ENCODE results near the gene HUWE1.

Gene HUWE1

DNA sequence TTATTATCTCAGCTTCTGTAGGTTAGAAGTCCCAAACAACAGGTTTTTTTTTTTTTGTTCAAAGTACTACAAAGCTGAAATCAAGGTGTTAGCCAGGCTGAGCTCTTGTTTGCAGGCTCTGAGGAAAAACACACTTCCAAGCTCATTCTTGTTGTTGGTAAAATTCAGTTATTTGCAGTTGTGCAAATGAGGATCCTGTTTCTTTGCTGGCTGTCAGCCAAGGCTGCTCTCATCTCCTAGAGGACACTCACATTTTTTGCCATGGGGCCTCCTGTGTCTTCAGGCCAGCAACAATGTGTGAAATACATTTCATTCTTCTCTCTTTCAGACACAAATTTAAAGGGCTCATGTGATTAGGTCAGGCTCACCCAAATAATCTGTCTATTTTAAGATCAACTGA, 192.1 kb downstream of the HUWE1 start:
- no peak for DNase-seq

DNA sequence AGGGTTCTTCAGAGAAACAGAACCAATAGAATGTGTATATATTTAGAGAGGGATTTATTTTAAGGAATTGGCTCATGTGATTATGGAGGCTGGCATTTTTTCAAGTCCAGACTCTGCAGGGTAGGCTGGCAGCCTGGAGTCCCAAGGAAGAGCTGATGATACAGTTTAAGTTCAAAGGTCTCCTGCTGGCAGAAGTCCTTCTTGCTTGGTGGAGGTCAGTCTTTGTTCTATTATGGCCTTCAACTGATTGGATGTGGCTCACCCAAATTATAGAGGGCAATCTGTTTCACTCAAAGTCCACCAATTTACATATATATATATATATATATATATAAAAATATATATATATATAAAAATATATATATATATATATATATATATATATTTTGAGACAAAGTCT, 200.2 kb downstream of the HUWE1 start:
- no peak for DNase-seq

DNA sequence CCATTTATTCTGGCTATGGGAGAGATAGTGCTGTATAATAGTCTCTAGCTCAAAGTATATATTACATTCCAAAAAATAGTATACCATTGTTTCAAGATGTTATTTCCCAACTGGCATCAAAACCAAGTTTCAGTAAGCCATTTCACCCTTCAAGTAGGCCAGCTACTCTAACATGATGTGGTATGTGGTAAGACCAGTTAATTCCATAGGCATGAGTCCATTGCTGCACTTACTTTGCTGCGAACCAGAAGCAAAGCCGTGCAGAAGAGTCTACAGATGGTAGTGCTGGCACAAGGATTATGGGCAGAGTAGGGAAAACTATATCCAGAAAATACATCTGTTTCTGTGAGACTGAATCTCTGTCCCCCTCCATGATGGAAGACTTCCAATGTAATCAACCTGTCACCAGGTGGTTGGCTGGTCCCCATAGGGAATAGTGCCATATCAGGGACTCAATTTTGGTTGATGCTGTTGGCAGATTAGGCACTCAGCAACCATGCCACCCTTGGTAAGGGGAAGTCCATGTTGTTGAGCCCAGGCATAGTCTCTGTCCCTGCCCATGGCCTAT, 202.6 kb downstream of the HUWE1 start:
- no peak for DNase-seq

DNA sequence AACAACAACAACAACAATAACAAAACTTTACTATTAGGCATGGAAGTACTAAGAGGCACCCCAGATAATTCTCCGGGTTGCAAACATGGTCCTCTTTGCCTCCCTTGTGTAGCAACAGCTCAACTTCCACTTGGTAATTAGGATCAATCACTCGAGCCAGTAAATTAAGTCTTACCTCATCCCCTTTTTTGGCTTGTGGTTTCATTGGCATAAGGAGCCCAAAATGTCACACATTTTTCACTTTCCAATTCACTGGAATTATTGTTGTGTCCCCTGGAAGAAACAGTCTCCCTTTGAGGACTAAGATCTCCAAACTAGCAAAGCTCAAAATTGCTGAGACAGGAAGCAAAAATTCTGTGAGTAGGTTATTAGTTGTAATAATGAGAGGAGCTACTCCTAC, 203.1 kb downstream of the HUWE1 start:
- no peak for DNase-seq
